Left ventricle myocardium inferior (tissue), 1 donor: Measurements from ENCODE around the gene MUS81. TPM values are rescaled to one million over a fixed set of nuclear protein-coding genes. Genes with fewer than 3 reads are reported as not detected.

Source experiments
- DNase-seq: peaks from one replicate; pipeline ENCODE4 v3.0.0-alpha.2; 2020
- H3K27ac ChIP-seq: fragments of 200-600 bp; replicated peaks from 2 replicates; pipeline ENCODE4 v1.8.0; 2021
- H3K27me3 ChIP-seq: fragments of 200-600 bp; 2 replicates; pipeline ENCODE4 v1.8.0; 2021; ENCODE audit warnings: low read depth
- H3K36me3 ChIP-seq: fragments of 200-600 bp; 2 replicates; pipeline ENCODE4 v1.8.0; 2021
- H3K4me1 ChIP-seq: fragments of 200-600 bp; 2 replicates; pipeline ENCODE4 v1.8.0; 2021
- H3K4me3 ChIP-seq: fragments of 200-600 bp; 2 replicates; pipeline ENCODE4 v1.8.0; 2021; ENCODE audit warnings: mild to moderate bottlenecking, moderate library complexity
- H3K9me3 ChIP-seq: fragments of 200-600 bp; replicated peaks from 2 replicates; pipeline ENCODE4 v1.8.0; 2021
- intact Hi-C: fragments of 100-400 bp; cut with micrococcal nuclease; formaldehyde crosslinking; loops from one replicate; pipeline ENCODE4 v1.11.0; 2022
- total RNA-seq: library from RNA; stranded (reverse); fragmentation: NEBNext Ultra II Directional; extraction: Animal tissue kit (Norgen Biotek cat#: 25700); gene quantifications from one replicate; pipeline ENCODE4 v1.2.1, GENCODE V29; 2021
- TF ChIP-seq, protein P1 (sequence below): fragments of 200-600 bp; IDR thresholded peaks from 2 replicates; pipeline ENCODE4 v1.8.0; 2021; ENCODE audit warnings: antibody characterized with exemption, mild to moderate bottlenecking, borderline replicate concordance
- donor health status: DM: no; HTN: yes; CAD: no; lungs with severe emphysema.

The MUS81 gene
- total RNA-seq, 1 donor from 2014 or later, result 31.5 TPM

DNA sequence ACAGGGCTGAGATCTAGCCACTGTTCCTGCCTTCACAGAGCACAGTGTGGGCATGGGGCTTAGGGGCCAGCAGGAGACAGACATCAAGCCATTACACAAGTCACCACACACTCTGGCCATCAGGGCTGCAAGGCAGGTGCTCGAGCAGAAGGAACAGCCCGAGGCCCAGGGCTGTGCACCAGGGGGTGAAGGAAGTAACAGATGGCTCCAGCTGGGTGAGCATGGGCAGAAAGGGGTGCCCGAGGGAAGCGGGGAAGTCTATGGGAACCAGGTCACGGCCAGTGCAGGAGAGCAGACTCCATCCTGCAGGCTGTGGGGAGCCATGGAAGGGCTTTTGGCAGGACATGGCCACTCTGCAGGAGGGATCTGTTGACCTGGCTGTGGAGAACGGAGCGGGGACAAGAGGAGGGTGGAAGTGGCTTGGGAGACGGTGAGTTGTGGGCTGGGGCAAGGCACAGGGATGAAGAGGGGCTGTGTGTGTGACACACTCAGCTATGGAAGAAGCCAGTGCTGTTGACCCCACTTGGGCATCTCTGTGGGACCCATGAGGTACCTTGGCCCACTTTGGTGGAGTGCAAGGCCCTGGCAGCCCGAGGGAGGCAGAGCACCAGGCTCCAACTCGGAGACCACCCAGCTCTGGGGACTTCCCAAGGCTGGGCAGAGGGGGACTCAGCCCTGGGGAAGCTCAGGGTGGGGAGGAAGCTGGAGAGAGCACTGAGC, 55.0 kb downstream of the MUS81 start:
- TF ChIP-seq, protein P1, sequence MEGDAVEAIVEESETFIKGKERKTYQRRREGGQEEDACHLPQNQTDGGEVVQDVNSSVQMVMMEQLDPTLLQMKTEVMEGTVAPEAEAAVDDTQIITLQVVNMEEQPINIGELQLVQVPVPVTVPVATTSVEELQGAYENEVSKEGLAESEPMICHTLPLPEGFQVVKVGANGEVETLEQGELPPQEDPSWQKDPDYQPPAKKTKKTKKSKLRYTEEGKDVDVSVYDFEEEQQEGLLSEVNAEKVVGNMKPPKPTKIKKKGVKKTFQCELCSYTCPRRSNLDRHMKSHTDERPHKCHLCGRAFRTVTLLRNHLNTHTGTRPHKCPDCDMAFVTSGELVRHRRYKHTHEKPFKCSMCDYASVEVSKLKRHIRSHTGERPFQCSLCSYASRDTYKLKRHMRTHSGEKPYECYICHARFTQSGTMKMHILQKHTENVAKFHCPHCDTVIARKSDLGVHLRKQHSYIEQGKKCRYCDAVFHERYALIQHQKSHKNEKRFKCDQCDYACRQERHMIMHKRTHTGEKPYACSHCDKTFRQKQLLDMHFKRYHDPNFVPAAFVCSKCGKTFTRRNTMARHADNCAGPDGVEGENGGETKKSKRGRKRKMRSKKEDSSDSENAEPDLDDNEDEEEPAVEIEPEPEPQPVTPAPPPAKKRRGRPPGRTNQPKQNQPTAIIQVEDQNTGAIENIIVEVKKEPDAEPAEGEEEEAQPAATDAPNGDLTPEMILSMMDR, result no peak
- H3K4me3 ChIP-seq, result peak overlapping the region; percentile 34
- intact Hi-C loops, result no loop called here
- peaks cover 67% of the 10 kb centered on the region for H3K4me1 ChIP-seq
- no peaks in the 10 kb centered on the region for H3K27me3 ChIP-seq
- H3K9me3 ChIP-seq, result no peaks in the 10 kb centered on the region
- H3K27ac ChIP-seq, result peak overlapping the region; percentile 99
- no peak for DNase-seq
- H3K36me3 ChIP-seq, result peaks cover 9% of the 10 kb centered on the region

DNA sequence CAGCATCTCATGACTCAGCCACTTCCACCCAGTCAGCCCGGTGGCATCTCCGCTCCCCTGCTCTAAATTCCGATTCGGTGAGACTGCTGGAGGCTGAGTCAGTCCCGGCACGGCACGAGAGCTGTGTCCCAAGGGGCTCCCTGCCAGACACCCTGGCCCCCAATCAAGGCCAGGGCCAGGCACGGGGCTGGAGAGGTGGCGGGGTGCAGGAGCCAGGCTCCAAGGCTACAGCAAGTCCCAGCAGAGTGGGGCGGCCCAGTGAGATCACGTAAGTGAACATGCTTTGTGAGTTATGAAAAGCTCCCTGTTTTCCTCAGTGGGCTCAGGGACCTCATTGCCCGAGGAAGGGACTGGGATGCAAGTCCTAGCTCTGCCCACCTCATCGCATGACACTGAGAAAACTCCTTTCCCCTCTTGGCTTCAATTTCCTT, 55.6 kb downstream of the MUS81 start:
- TF ChIP-seq, protein P1, result no peak
- DNase-seq, result peak; percentile 71
- H3K27ac ChIP-seq, result peak overlapping the region; percentile 99
- H3K36me3 ChIP-seq, result peaks cover 12% of the 10 kb centered on the region
- intact Hi-C loops, result no loop called here
- peak overlapping the region; percentile 34 for H3K4me3 ChIP-seq
- H3K27me3 ChIP-seq, result no peaks in the 10 kb centered on the region
- peaks cover 73% of the 10 kb centered on the region for H3K4me1 ChIP-seq
- H3K9me3 ChIP-seq, result no peaks in the 10 kb centered on the region

Other genes with a start within 250 kb of the MUS81 start
- gene MAP3K11, start 246.2 kb upstream of the MUS81 start, total RNA-seq, result 32.4 TPM
- gene PCNX3, start 244.7 kb upstream of the MUS81 start, total RNA-seq, result 11.9 TPM
- gene SIPA1, start 222.3 kb upstream of the MUS81 start, total RNA-seq, result 21.0 TPM
- gene RELA, start 197.5 kb upstream of the MUS81 start, total RNA-seq, result 33.8 TPM
- gene KAT5, start 148.2 kb upstream of the MUS81 start, total RNA-seq, result 47.0 TPM
- 39.7 TPM for gene RNASEH2C, start 139.6 kb upstream of the MUS81 start, total RNA-seq
- 5.4 TPM for gene AP5B1, start 79.5 kb upstream of the MUS81 start, total RNA-seq
- gene OVOL1, start 73.4 kb upstream of the MUS81 start, total RNA-seq, result not detected
- gene SNX32, start 26.5 kb upstream of the MUS81 start, total RNA-seq, result not detected
- gene CFL1, start 2.3 kb upstream of the MUS81 start, total RNA-seq, result 299 TPM
- gene EFEMP2, start 12.4 kb downstream of the MUS81 start, total RNA-seq, result 85.1 TPM
- 0.49 TPM for gene CTSW, start 19.4 kb downstream of the MUS81 start, total RNA-seq
- 42.2 TPM for gene FIBP, start 28.0 kb downstream of the MUS81 start, total RNA-seq
- 32.7 TPM for gene CCDC85B, start 30.2 kb downstream of the MUS81 start, total RNA-seq
- 0.47 TPM for gene FOSL1, start 40.0 kb downstream of the MUS81 start, total RNA-seq
- gene C11orf68, start 58.6 kb downstream of the MUS81 start, total RNA-seq, result 37.3 TPM
- 94.7 TPM for gene DRAP1, start 59.0 kb downstream of the MUS81 start, total RNA-seq
- not detected for gene TSGA10IP, start 85.0 kb downstream of the MUS81 start, total RNA-seq
- 30.7 TPM for gene SART1, start 101.3 kb downstream of the MUS81 start, total RNA-seq
- gene EIF1AD, start 141.7 kb downstream of the MUS81 start, total RNA-seq, result 19.7 TPM
- gene BANF1, start 142.1 kb downstream of the MUS81 start, total RNA-seq, result 215 TPM
- not detected for gene CST6, start 151.6 kb downstream of the MUS81 start, total RNA-seq
- not detected for gene CATSPER1, start 166.0 kb downstream of the MUS81 start, total RNA-seq
- 1.3 TPM for gene GAL3ST3, start 188.7 kb downstream of the MUS81 start, total RNA-seq
- gene SF3B2, start 191.9 kb downstream of the MUS81 start, total RNA-seq, result 75.5 TPM
- 54.9 TPM for gene PACS1, start 209.8 kb downstream of the MUS81 start, total RNA-seq